Endodermal cell (in vitro differentiated cells): ENCODE results near the gene TTC22. TPM values are rescaled to one million over a fixed set of nuclear protein-coding genes. Genes with fewer than 3 reads are reported as not detected.

ENCODE experiments used
- DNase-seq: peaks from one replicate; pipeline ENCODE4 v3.0.0-alpha.2; 2017
- H3K27ac ChIP-seq: 2 replicates; pipeline ENCODE4 v1.5.1; 2013; ENCODE audit warnings: mild to moderate bottlenecking, low read depth, low read length, moderate library complexity
- H3K27me3 ChIP-seq: 2 replicates; pipeline ENCODE4 v1.6.1; 2013; ENCODE audit warnings: mild to moderate bottlenecking, low read length, moderate library complexity; ENCODE audit not compliant: insufficient read depth, control insufficient read depth, poor library complexity, severe bottlenecking
- H3K36me3 ChIP-seq: 2 replicates; pipeline ENCODE4 v1.7.0; 2013; ENCODE audit warnings: mild to moderate bottlenecking, low read length, moderate library complexity; ENCODE audit not compliant: control insufficient read depth, insufficient read depth
- H3K4me1 ChIP-seq: one replicate; pipeline ENCODE4 v1.7.0; 2013; ENCODE audit warnings: low read length; ENCODE audit not compliant: control insufficient read depth, insufficient read depth
- H3K4me3 ChIP-seq: 2 replicates; pipeline ENCODE4 v1.5.1; 2013; ENCODE audit warnings: mild to moderate bottlenecking, low read length, moderate library complexity
- H3K9ac ChIP-seq: 2 replicates; pipeline ENCODE4 v1.6.1; 2013; ENCODE audit warnings: mild to moderate bottlenecking, low read length, moderate library complexity; ENCODE audit not compliant: poor library complexity, severe bottlenecking; ENCODE audit errors: extremely low read depth
- H3K9me3 ChIP-seq: 2 replicates; pipeline ENCODE4 v1.6.1; 2013; ENCODE audit warnings: mild to moderate bottlenecking, low read length, moderate library complexity; ENCODE audit not compliant: control insufficient read depth
- H3K27ac Mint-ChIP-seq: 2 replicates; pipeline ENCODE4 v1.8.0; 2020; ENCODE audit warnings: mixed read lengths
- H3K27me3 Mint-ChIP-seq: 2 replicates; pipeline ENCODE4 v1.8.0; 2021; ENCODE audit warnings: mild to moderate bottlenecking, mixed read lengths; ENCODE audit not compliant: insufficient read depth
- H3K36me3 Mint-ChIP-seq: 2 replicates; pipeline ENCODE4 v1.8.0; 2020; ENCODE audit warnings: low read depth, mixed read lengths
- H3K4me1 Mint-ChIP-seq: 2 replicates; pipeline ENCODE4 v1.8.0; 2020; ENCODE audit warnings: mixed read lengths
- H3K4me3 Mint-ChIP-seq: 2 replicates; pipeline ENCODE4 v1.8.0; 2020; ENCODE audit warnings: mild to moderate bottlenecking, moderate library complexity, mixed read lengths
- H3K9me3 Mint-ChIP-seq: 2 replicates; pipeline ENCODE4 v1.8.0; 2020; ENCODE audit warnings: mild to moderate bottlenecking, mixed read lengths
- WGBS, 2 experiments: methylation state at CpG; one replicate each; pipeline versions ENCODE4 v1.1.5 to v1.1.7; 2013; ENCODE audit warnings: missing lambda C conversion rate in 2 of 2, mixed read lengths in 1 of 2; ENCODE audit not compliant: insufficient coverage in 1 of 2, insufficient read length in 1 of 2; 5-methylcytosine and 5-hydroxymethylcytosine counted together
- total RNA-seq, 2 donors: library from RNA; stranded (reverse); fragmentation: NEBNext Ultra II Directional in 1 of 2; extraction: Animal tissue kit (Norgen Biotek cat#: 25700) in 1 of 2; gene quantifications; 2 replicates in 1 of 2; 3 replicates in 1 of 2; pipeline ENCODE4 v1.2.1, GENCODE V29; 2021
- TF ChIP-seq, protein P1 (sequence below): fragments of 200-600 bp; sonication (generic); conservative IDR thresholded peaks from 2 replicates; pipeline ENCODE4 v1.5.0; 2021; ENCODE audit warnings: antibody characterized with exemption, mild to moderate bottlenecking

The TTC22 gene
- total RNA-seq, 2 donors from 2014 or later, result 0.44 to 0.53 TPM

DNA sequence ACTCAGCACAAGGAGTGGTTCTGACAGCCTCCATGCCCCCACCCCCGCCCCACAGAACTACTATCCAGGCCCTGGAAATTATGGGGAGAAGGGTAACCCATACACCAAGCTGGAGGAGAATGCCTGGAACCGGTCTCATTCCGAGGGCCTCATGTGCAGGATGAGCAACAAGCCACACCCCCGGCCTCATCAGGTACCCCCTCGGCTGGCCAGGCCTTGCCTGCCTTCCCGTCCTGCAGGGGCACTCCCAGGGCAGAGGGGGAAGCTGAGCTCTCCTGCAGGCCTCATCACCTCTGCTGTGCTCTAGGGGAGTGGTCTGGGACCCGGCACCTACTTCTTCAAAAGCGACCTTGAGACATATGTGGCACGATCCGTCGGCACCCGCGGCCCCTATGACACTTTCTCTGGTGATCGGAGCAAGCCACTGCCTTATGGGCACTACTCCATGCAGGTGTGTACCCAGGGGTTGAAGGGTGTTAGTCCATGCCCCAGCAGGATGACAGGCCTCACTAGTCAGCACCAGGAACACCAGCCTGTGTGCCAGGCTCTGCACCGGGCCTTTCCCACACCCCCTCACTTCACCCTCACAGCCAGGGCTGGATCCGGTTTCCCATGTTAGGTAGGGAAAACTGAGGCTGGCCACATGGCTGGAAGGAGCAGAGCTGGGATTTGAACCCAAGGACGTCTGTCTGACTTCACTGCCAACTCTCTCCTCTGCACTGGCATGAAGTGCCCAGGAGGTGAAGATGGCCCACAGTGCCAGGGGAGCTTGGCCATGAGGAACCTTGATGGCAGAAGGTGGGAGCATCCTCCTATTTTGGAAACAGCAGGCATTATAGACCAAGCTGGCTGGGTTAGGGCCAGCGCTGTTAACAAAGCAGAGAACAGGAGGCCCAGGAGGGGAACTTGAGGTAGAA lies 10.9 kb upstream of the TTC22 start:
- no peaks in the 10 kb centered on the region for H3K9me3 ChIP-seq
- WGBS, 2 experiments, result 88 to 89% methylated on average over 15 to 17 of the region's 18 CpGs
- no peaks in the 10 kb centered on the region for H3K4me1 ChIP-seq
- H3K9ac ChIP-seq, result no peak overlapping the region
- Mint-ChIP-seq H3K27ac (no peak overlapping the region), H3K27me3 (peaks cover 4% of the 10 kb centered on the region), H3K4me1 (peaks cover 10% of the 10 kb centered on the region), H3K9me3 (no peaks in the 10 kb centered on the region), H3K4me3 (no peak overlapping the region), H3K36me3 (no peaks in the 10 kb centered on the region)
- no peaks in the 10 kb centered on the region for H3K36me3 ChIP-seq
- DNase-seq, result peak; percentile 44
- H3K27me3 ChIP-seq, result no peaks in the 10 kb centered on the region
- TF ChIP-seq, protein P1, sequence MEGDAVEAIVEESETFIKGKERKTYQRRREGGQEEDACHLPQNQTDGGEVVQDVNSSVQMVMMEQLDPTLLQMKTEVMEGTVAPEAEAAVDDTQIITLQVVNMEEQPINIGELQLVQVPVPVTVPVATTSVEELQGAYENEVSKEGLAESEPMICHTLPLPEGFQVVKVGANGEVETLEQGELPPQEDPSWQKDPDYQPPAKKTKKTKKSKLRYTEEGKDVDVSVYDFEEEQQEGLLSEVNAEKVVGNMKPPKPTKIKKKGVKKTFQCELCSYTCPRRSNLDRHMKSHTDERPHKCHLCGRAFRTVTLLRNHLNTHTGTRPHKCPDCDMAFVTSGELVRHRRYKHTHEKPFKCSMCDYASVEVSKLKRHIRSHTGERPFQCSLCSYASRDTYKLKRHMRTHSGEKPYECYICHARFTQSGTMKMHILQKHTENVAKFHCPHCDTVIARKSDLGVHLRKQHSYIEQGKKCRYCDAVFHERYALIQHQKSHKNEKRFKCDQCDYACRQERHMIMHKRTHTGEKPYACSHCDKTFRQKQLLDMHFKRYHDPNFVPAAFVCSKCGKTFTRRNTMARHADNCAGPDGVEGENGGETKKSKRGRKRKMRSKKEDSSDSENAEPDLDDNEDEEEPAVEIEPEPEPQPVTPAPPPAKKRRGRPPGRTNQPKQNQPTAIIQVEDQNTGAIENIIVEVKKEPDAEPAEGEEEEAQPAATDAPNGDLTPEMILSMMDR, result no peak
- no peak overlapping the region for H3K27ac ChIP-seq
- H3K4me3 ChIP-seq, result no peak overlapping the region

GRCh38 chr1:54811066-54811465 lies 9.9 kb upstream of the TTC22 start:
- TF ChIP-seq, protein P1, result no peak
- H3K27ac ChIP-seq, result no peak overlapping the region
- no peaks in the 10 kb centered on the region for H3K36me3 ChIP-seq
- Mint-ChIP-seq H3K4me1 (peaks cover 10% of the 10 kb centered on the region), H3K4me3 (no peak overlapping the region), H3K36me3 (no peaks in the 10 kb centered on the region), H3K9me3 (no peaks in the 10 kb centered on the region), H3K27me3 (peaks cover 4% of the 10 kb centered on the region), H3K27ac (no peak overlapping the region)
- no peaks in the 10 kb centered on the region for H3K9me3 ChIP-seq
- H3K9ac ChIP-seq, result no peak overlapping the region
- no peak for DNase-seq
- H3K27me3 ChIP-seq, result no peaks in the 10 kb centered on the region
- no peaks in the 10 kb centered on the region for H3K4me1 ChIP-seq
- H3K4me3 ChIP-seq, result no peak overlapping the region
- WGBS, 2 experiments, result 93 to 95% methylated on average over 4 to 5 of the region's 5 CpGs

- 51 to 52% methylated on average over 13 of the region's 13 CpGs for WGBS, 2 experiments
- DNase-seq, result peak; percentile 95
- H3K4me3 ChIP-seq, result no peak overlapping the region
- H3K36me3 ChIP-seq, result no peaks in the 10 kb centered on the region
- TF ChIP-seq, protein P1, result peak; percentile 90
- no peaks in the 10 kb centered on the region for H3K9me3 ChIP-seq
- H3K9ac ChIP-seq, result no peak overlapping the region
- no peak overlapping the region for H3K27ac ChIP-seq
- Mint-ChIP-seq H3K27me3 (peaks cover 4% of the 10 kb centered on the region), H3K4me3 (no peak overlapping the region), H3K9me3 (no peaks in the 10 kb centered on the region), H3K27ac (no peak overlapping the region), H3K4me1 (peaks cover 10% of the 10 kb centered on the region), H3K36me3 (no peaks in the 10 kb centered on the region)
- no peaks in the 10 kb centered on the region for H3K27me3 ChIP-seq
- H3K4me1 ChIP-seq, result no peaks in the 10 kb centered on the region
Observed at GRCh38 chr1:54810153-54810942, 9.2 kb upstream of the TTC22 start.
